Peyer's patch (tissue), 4 donors: Measurements from ENCODE around the gene FOXN4. TPM values are rescaled to one million over a fixed set of nuclear protein-coding genes. Genes with fewer than 3 reads are reported as not detected.

ENCODE experiments used
- DNase-seq, 3 donors: peaks; one replicate each; pipeline ENCODE4 v3.0.0-alpha.2; 2017 to 2019
- H3K27ac ChIP-seq, 4 donors: fragments of 200-600 bp; sonication (generic); one replicate each; pipeline ENCODE4 v1.5.1; 2016 to 2019
- H3K27me3 ChIP-seq, 2 donors: fragments of 200-600 bp; sonication (generic); one replicate each; pipeline ENCODE4 v1.5.1; 2019
- H3K36me3 ChIP-seq, 3 donors: fragments of 200-600 bp; sonication (generic); one replicate each; pipeline ENCODE4 v1.5.1; 2016 to 2019
- H3K4me1 ChIP-seq, 4 donors: fragments of 200-600 bp; sonication (generic); one replicate each; pipeline ENCODE4 v1.5.1; 2016 to 2019
- H3K4me3 ChIP-seq, 4 donors: fragments of 200-600 bp; sonication (generic); 1 replicate in 3 of 4; 2 replicates in 1 of 4; pipeline ENCODE4 v1.5.1; 2016 to 2019; ENCODE audit warnings: mild to moderate bottlenecking in 1 of 4
- H3K9me3 ChIP-seq, 4 donors: fragments of 200-600 bp; sonication (generic); one replicate each; pipeline ENCODE4 v1.5.1; 2016 to 2019; ENCODE audit warnings: mild to moderate bottlenecking in 1 of 4
- CTCF ChIP-seq, 6 experiments: fragments of 450-650 bp in 4 of 6; fragments of 200-600 bp in 2 of 6; sonication (generic) in 1 of 6; IDR thresholded peaks; one replicate each; pipeline ENCODE4 v1.5.1; 2017 to 2019; ENCODE audit warnings: antibody characterized with exemption in 6 of 6, mild to moderate bottlenecking in 3 of 6, moderate library complexity in 1 of 6
- POLR2A ChIP-seq, 2 donors: fragments of 450-650 bp; IDR thresholded peaks; one replicate each; pipeline ENCODE4 v1.5.1; 2017; ENCODE audit warnings: antibody characterized with exemption in 2 of 2, mild to moderate bottlenecking in 2 of 2, moderate library complexity in 2 of 2
- total RNA-seq, 4 donors: library from RNA; depleted of rRNA; stranded (reverse); fragments of >200 nt; gene quantifications; one replicate each; pipeline ENCODE4 v1.1.0, GENCODE V29; 2016

The FOXN4 gene
- total RNA-seq, 4 donors from 2014 or later, result not detected

- H3K27me3 ChIP-seq, result no peaks in the 10 kb centered on the region
- H3K4me1 ChIP-seq, result no peaks in the 10 kb centered on the region
- H3K4me3 ChIP-seq, result no peak overlapping the region
- no peak overlapping the region for H3K27ac ChIP-seq
- TF ChIP-seq POLR2A (IDR thresholded peaks at IDR 0.05) (no peak), CTCF (IDR thresholded peaks at IDR 0.05) (no peak)
- H3K36me3 ChIP-seq, result peaks cover 0 to 94% (median 0%) of the 10 kb centered on the region in 3 donors
- H3K9me3 ChIP-seq, result peaks cover 0 to 7% (median 2%) of the 10 kb centered on the region in 4 donors
- no peak for DNase-seq
Measured at GRCh38 chr12:109256011-109256410, 53.1 kb downstream of the FOXN4 start.

- peaks cover 0 to 7% (median 2%) of the 10 kb centered on the region in 4 donors for H3K9me3 ChIP-seq
- no peak overlapping the region for H3K27ac ChIP-seq
- no peak for DNase-seq
- H3K36me3 ChIP-seq, result peaks cover 0 to 88% (median 0%) of the 10 kb centered on the region in 3 donors
- no peak overlapping the region for H3K4me3 ChIP-seq
- H3K27me3 ChIP-seq, result no peaks in the 10 kb centered on the region
- TF ChIP-seq POLR2A (IDR thresholded peaks at IDR 0.05) (no peak), CTCF (IDR thresholded peaks at IDR 0.05) (no peak)
- no peaks in the 10 kb centered on the region for H3K4me1 ChIP-seq
Measured at GRCh38 chr12:109255377-109255776, 53.7 kb downstream of the FOXN4 start.

- peaks cover 0 to 7% (median 2%) of the 10 kb centered on the region in 4 donors for H3K9me3 ChIP-seq
- DNase-seq, result no peak
- H3K36me3 ChIP-seq, result peaks cover 0 to 77% (median 0%) of the 10 kb centered on the region in 3 donors
Measured at GRCh38 chr12:109253913-109254544, 55.1 kb downstream of the FOXN4 start.

GRCh38 chr12:109252799-109253198 is 56.3 kb downstream of the FOXN4 start:
- Histone ChIP-seq H3K36me3 (peaks cover 0 to 65% (median 0%) of the 10 kb centered on the region in 3 donors), H3K27ac (no peak overlapping the region), H3K4me1 (peaks cover 0 to 4% (median 0%) of the 10 kb centered on the region in 4 donors), H3K4me3 (no peak overlapping the region), H3K27me3 (no peaks in the 10 kb centered on the region), H3K9me3 (peaks cover 0 to 7% (median 2%) of the 10 kb centered on the region in 4 donors)
- no peak for TF ChIP-seq CTCF (IDR thresholded peaks at IDR 0.05)
- TF ChIP-seq POLR2A (IDR thresholded peaks at IDR 0.05), result no peak
- DNase-seq, result no peak

More at GRCh38 chr12:109253913-109254544, 55.1 kb downstream of the FOXN4 start:
- Histone ChIP-seq H3K27me3 (no peaks in the 10 kb centered on the region), H3K4me1 (no peaks in the 10 kb centered on the region), H3K27ac (no peak overlapping the region), H3K4me3 (no peak overlapping the region)
- no peak for TF ChIP-seq POLR2A (IDR thresholded peaks at IDR 0.05)
- TF ChIP-seq CTCF (IDR thresholded peaks at IDR 0.05), result no peak

- no peak overlapping the region for H3K27ac ChIP-seq
- peaks cover 0 to 4% (median 0%) of the 10 kb centered on the region in 4 donors for H3K4me1 ChIP-seq
- no peak for DNase-seq
- H3K36me3 ChIP-seq, result peaks cover 0 to 63% (median 0%) of the 10 kb centered on the region in 3 donors
- peaks cover 0 to 7% (median 2%) of the 10 kb centered on the region in 4 donors for H3K9me3 ChIP-seq
- no peak for TF ChIP-seq POLR2A (IDR thresholded peaks at IDR 0.05)
- no peak for TF ChIP-seq CTCF (IDR thresholded peaks at IDR 0.05)
- no peaks in the 10 kb centered on the region for H3K27me3 ChIP-seq
- H3K4me3 ChIP-seq, result no peak overlapping the region
Measured at GRCh38 chr12:109250523-109250922, 58.6 kb downstream of the FOXN4 start.
